OCI-LY7 (cell line): ENCODE results near the gene MYMK. TPM values are rescaled to one million over a fixed set of nuclear protein-coding genes. Genes with fewer than 3 reads are reported as not detected.

Experiments used
- BruUV-seq: library from RNA; stranded (reverse); fragments of 400-500 nt; replicated peaks from 2 replicates; lab custom pipeline; 2021; lab: Mats Ljungman, UMichigan
- CTCF ChIA-PET: fragments of 300-600 bp; sonication (Branson Sonifier 250); formaldehyde crosslinking; loops from one replicate; lab custom pipeline; 2022; ENCODE audit warnings: antibody characterized with exemption; ENCODE audit not compliant: unreplicated experiment; lab: Charles Lee
- POLR2A ChIA-PET: fragments of 300-600 bp; sonication (Branson Sonifier 250); formaldehyde crosslinking; loops from one replicate; lab custom pipeline; 2022; ENCODE audit warnings: antibody characterized with exemption; lab: Charles Lee
- DNase-seq: peaks from one replicate; pipeline ENCODE4 v3.0.0-alpha.2; 2015; ENCODE audit warnings: low spot score
- H2AFZ ChIP-seq: fragments of 200-600 bp; sonication (generic), shearing (Covaris generic); 2 replicates; pipeline ENCODE4 v1.6.1; 2014; ENCODE audit warnings: mild to moderate bottlenecking, antibody characterized with exemption, low read length, moderate library complexity
- H3K27ac ChIP-seq: fragments of 200-600 bp; sonication (generic); 2 replicates; pipeline ENCODE4 v1.5.1; 2014; ENCODE audit warnings: mixed run types, low read depth, mild to moderate bottlenecking, moderate library complexity, low read length, inconsistent platforms; ENCODE audit not compliant: poor library complexity, severe bottlenecking
- H3K36me3 ChIP-seq: fragments of 200-600 bp; sonication (generic); 2 replicates; pipeline ENCODE4 v1.6.1; 2014; ENCODE audit warnings: mild to moderate bottlenecking, antibody characterized with exemption, low read length, moderate library complexity, mixed read lengths; ENCODE audit not compliant: insufficient read depth
- H3K4me1 ChIP-seq: fragments of 200-600 bp; sonication (generic); 2 replicates; pipeline ENCODE4 v1.5.1; 2014; ENCODE audit warnings: mild to moderate bottlenecking, low read length; ENCODE audit not compliant: insufficient read depth, poor library complexity, severe bottlenecking
- H3K4me2 ChIP-seq: fragments of 200-600 bp; sonication (generic); 2 replicates; pipeline ENCODE4 v1.6.1; 2014; ENCODE audit warnings: mild to moderate bottlenecking, low read length
- H3K4me3 ChIP-seq: fragments of 200-600 bp; sonication (generic); 2 replicates; pipeline ENCODE4 v1.5.1; 2014; ENCODE audit warnings: mild to moderate bottlenecking, low read depth, low read length; ENCODE audit not compliant: poor library complexity, severe bottlenecking
- H3K79me2 ChIP-seq: fragments of 200-600 bp; sonication (generic); 2 replicates; pipeline ENCODE4 v1.6.1; 2016; ENCODE audit warnings: low read depth, mild to moderate bottlenecking, low read length, moderate library complexity, mixed read lengths; ENCODE audit not compliant: insufficient read depth
- H3K9me2 ChIP-seq: fragments of 200-600 bp; sonication (generic); 2 replicates; pipeline ENCODE4 v1.6.1; 2016; ENCODE audit warnings: mild to moderate bottlenecking, low read length, mixed read lengths; ENCODE audit not compliant: insufficient read depth
- H3K9me3 ChIP-seq: fragments of 200-600 bp; sonication (generic); 2 replicates; pipeline ENCODE4 v1.6.1; 2014; ENCODE audit warnings: mild to moderate bottlenecking, mixed run types, low read length, mixed read lengths
- H4K20me1 ChIP-seq: fragments of 200-600 bp; sonication (generic); 2 replicates; pipeline ENCODE4 v1.6.1; 2014; ENCODE audit warnings: mild to moderate bottlenecking, antibody characterized with exemption, low read length, moderate library complexity, mixed read lengths; ENCODE audit not compliant: insufficient read depth
- EZH2phosphoT487 ChIP-seq: fragments of 200-600 bp; sonication (generic); IDR thresholded peaks from 2 replicates; pipeline ENCODE4 v1.6.1; 2018; ENCODE audit warnings: low read depth, borderline replicate concordance, mild to moderate bottlenecking, mixed run types, antibody characterized with exemption, low read length, moderate library complexity, mixed read lengths
- intact Hi-C: fragments of 100-400 bp; cut with micrococcal nuclease; formaldehyde crosslinking; loops from one replicate; pipeline ENCODE4 v1.10.0; 2022; ENCODE audit not compliant: unreplicated experiment
- total RNA-seq, 2 experiments: library from RNA; depleted of rRNA in 1 of 2; stranded (reverse); fragments of >200 nt in 1 of 2; shearing (Covaris generic) in 1 of 2; gene quantifications; 2 replicates each; pipeline ENCODE4 v1.2.3, GENCODE V29; 2014 to 2022
- TF ChIP-seq, protein P1 (sequence below): fragments of 200-600 bp; sonication (generic); conservative IDR thresholded peaks from 2 replicates; pipeline ENCODE4 v1.5.1; 2014; ENCODE audit warnings: mild to moderate bottlenecking, antibody characterized with exemption, low read length, moderate library complexity, mixed read lengths

Gene MYMK
- total RNA-seq, 2 experiments from 2014 or later, result not detected

DNA sequence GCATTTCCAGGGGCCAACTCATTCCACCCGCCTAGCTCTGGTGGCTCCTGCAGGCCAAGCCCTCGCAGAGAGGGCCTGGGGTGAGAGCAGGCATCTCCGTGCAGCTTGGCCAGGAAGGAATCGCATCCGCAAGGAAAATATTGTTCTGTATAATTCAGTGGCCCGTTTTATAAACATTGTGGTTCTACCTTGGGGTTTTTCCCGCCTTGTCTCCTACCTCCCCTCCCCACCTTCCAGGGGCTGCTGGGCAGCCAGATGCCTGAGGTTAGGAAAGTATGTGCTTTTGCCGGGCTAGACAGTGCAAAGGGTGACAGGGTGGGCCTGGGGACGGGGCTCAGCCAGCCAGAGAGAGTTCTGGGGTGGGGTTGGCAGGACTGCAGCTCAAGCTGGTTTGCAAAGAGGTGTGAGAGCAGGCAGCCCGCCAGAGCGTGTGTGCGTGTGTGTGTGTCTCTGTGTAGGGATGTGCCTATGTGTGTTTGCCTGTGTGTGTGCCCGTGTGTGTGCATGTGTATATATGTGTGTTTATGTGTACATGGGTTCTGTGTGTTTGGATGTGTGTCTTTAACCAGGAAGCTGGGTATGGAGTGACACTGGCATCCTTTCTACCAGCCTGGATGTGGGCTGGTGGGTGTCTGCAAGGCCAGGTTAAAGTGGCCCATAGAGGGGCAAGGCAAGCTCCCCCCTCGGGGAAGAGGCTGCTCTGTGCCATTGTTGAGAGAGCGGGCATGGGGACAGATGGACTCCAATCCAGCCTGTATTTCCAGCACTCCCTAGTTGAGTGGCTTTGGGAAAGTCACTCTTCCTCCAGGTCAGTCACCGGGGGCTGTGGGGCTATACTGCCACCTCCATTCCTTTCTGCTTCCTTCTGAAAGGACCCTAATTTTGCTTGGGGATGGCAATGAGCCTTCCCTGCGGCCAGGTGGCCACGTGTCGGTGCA lies 35.2 kb downstream of the MYMK start:
- DNase-seq, result no peak
- no TSS peak for BruUV-seq
- Histone ChIP-seq H4K20me1 (no peaks in the 10 kb centered on the region), H3K9me2 (no peaks in the 10 kb centered on the region), H3K9me3 (no peaks in the 10 kb centered on the region), H3K36me3 (no peaks in the 10 kb centered on the region), H3K27ac (no peak overlapping the region), H3K4me1 (peaks cover 11% of the 10 kb centered on the region), H3K79me2 (no peaks in the 10 kb centered on the region), H3K4me3 (no peak overlapping the region), H3K4me2 (no peak overlapping the region), H2AFZ (no peak overlapping the region)
- ChIA-PET CTCF (no interaction called here), POLR2A (no interaction called here)
- intact Hi-C loops, result no loop called here
- TF ChIP-seq EZH2phosphoT487, result no peak
- TF ChIP-seq, protein P1, sequence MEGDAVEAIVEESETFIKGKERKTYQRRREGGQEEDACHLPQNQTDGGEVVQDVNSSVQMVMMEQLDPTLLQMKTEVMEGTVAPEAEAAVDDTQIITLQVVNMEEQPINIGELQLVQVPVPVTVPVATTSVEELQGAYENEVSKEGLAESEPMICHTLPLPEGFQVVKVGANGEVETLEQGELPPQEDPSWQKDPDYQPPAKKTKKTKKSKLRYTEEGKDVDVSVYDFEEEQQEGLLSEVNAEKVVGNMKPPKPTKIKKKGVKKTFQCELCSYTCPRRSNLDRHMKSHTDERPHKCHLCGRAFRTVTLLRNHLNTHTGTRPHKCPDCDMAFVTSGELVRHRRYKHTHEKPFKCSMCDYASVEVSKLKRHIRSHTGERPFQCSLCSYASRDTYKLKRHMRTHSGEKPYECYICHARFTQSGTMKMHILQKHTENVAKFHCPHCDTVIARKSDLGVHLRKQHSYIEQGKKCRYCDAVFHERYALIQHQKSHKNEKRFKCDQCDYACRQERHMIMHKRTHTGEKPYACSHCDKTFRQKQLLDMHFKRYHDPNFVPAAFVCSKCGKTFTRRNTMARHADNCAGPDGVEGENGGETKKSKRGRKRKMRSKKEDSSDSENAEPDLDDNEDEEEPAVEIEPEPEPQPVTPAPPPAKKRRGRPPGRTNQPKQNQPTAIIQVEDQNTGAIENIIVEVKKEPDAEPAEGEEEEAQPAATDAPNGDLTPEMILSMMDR, result no peak

DNA sequence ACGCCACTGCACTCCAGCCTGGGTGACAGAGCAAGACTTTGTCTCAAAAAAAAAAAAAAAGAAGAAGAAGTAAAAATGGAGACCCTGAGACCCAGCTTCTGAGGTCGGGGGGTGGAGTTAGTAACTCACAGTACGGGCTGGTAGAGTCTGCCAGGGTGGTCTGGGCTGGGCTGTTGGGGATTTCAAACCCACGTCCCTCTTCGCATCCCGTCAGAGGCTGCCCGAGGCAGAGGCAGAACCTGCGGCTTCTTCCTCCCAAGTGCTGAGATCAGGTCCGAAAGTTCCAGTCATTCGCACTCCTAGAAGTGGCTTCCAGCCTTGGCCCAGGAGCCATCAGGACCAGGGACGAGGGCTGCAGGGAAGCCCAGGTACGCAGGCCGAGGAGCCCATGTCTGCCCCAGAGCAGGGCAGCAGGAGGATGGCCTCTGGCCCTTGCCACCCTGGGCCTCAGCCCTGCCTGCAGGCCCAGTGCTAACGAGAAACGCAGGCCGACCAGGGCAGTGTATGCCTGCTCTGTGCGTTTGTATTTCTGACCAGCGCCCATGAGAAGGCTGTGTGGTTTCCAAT lies 36.0 kb downstream of the MYMK start:
- CTCF ChIA-PET, result interaction anchor here (0.6 kb wide), 1 partner anchor 532 kb away, joined by 5 read pairs; no protein-coding TSS in a partner anchor
- no TSS peak for BruUV-seq
- Histone ChIP-seq H3K79me2 (no peaks in the 10 kb centered on the region), H3K9me3 (no peaks in the 10 kb centered on the region), H3K27ac (no peak overlapping the region), H3K4me3 (no peak overlapping the region), H3K4me2 (no peak overlapping the region), H2AFZ (no peak overlapping the region), H3K36me3 (no peaks in the 10 kb centered on the region), H3K9me2 (no peaks in the 10 kb centered on the region), H4K20me1 (no peaks in the 10 kb centered on the region), H3K4me1 (peaks cover 11% of the 10 kb centered on the region)
- TF ChIP-seq, protein P1, result no peak
- no peak for TF ChIP-seq EZH2phosphoT487
- intact Hi-C loops, result no loop called here
- DNase-seq, result no peak
- POLR2A ChIA-PET, result interaction anchor here (0.7 kb wide), 3 partner anchors 10 to 1850 kb away, joined by 4 read pairs; partner anchors contain the start of gene SLC2A6
